Endodermal cell (in vitro differentiated cells): ENCODE results near the gene KIAA1328. TPM values are rescaled to one million over a fixed set of nuclear protein-coding genes. Genes with fewer than 3 reads are reported as not detected.
A peak's percentile ranks its signal among the peaks of the same experiment; 100 is the strongest.

Experiments
- DNase-seq: peaks from one replicate; pipeline ENCODE4 v3.0.0-alpha.2; 2017
- H3K27ac ChIP-seq: 2 replicates; pipeline ENCODE4 v1.5.1; 2013; ENCODE audit warnings: mild to moderate bottlenecking, low read depth, low read length, moderate library complexity
- H3K27me3 ChIP-seq: 2 replicates; pipeline ENCODE4 v1.6.1; 2013; ENCODE audit warnings: mild to moderate bottlenecking, low read length, moderate library complexity; ENCODE audit not compliant: insufficient read depth, control insufficient read depth, poor library complexity, severe bottlenecking
- H3K36me3 ChIP-seq: 2 replicates; pipeline ENCODE4 v1.7.0; 2013; ENCODE audit warnings: mild to moderate bottlenecking, low read length, moderate library complexity; ENCODE audit not compliant: control insufficient read depth, insufficient read depth
- H3K4me1 ChIP-seq: one replicate; pipeline ENCODE4 v1.7.0; 2013; ENCODE audit warnings: low read length; ENCODE audit not compliant: control insufficient read depth, insufficient read depth
- H3K4me3 ChIP-seq: 2 replicates; pipeline ENCODE4 v1.5.1; 2013; ENCODE audit warnings: mild to moderate bottlenecking, low read length, moderate library complexity
- H3K9ac ChIP-seq: 2 replicates; pipeline ENCODE4 v1.6.1; 2013; ENCODE audit warnings: mild to moderate bottlenecking, low read length, moderate library complexity; ENCODE audit not compliant: poor library complexity, severe bottlenecking; ENCODE audit errors: extremely low read depth
- H3K9me3 ChIP-seq: 2 replicates; pipeline ENCODE4 v1.6.1; 2013; ENCODE audit warnings: mild to moderate bottlenecking, low read length, moderate library complexity; ENCODE audit not compliant: control insufficient read depth
- H3K27ac Mint-ChIP-seq: 2 replicates; pipeline ENCODE4 v1.8.0; 2020; ENCODE audit warnings: mixed read lengths
- H3K27me3 Mint-ChIP-seq: 2 replicates; pipeline ENCODE4 v1.8.0; 2021; ENCODE audit warnings: mild to moderate bottlenecking, mixed read lengths; ENCODE audit not compliant: insufficient read depth
- H3K36me3 Mint-ChIP-seq: 2 replicates; pipeline ENCODE4 v1.8.0; 2020; ENCODE audit warnings: low read depth, mixed read lengths
- H3K4me1 Mint-ChIP-seq: 2 replicates; pipeline ENCODE4 v1.8.0; 2020; ENCODE audit warnings: mixed read lengths
- H3K4me3 Mint-ChIP-seq: 2 replicates; pipeline ENCODE4 v1.8.0; 2020; ENCODE audit warnings: mild to moderate bottlenecking, moderate library complexity, mixed read lengths
- H3K9me3 Mint-ChIP-seq: 2 replicates; pipeline ENCODE4 v1.8.0; 2020; ENCODE audit warnings: mild to moderate bottlenecking, mixed read lengths
- WGBS, 2 experiments: methylation state at CpG; one replicate each; pipeline versions ENCODE4 v1.1.5 to v1.1.7; 2013; ENCODE audit warnings: missing lambda C conversion rate in 2 of 2, mixed read lengths in 1 of 2; ENCODE audit not compliant: insufficient coverage in 1 of 2, insufficient read length in 1 of 2; 5-methylcytosine and 5-hydroxymethylcytosine counted together
- total RNA-seq, 2 donors: library from RNA; stranded (reverse); fragmentation: NEBNext Ultra II Directional in 1 of 2; extraction: Animal tissue kit (Norgen Biotek cat#: 25700) in 1 of 2; gene quantifications; 2 replicates in 1 of 2; 3 replicates in 1 of 2; pipeline ENCODE4 v1.2.1, GENCODE V29; 2021
- TF ChIP-seq, protein P1 (sequence below): fragments of 200-600 bp; sonication (generic); conservative IDR thresholded peaks from 2 replicates; pipeline ENCODE4 v1.5.0; 2021; ENCODE audit warnings: antibody characterized with exemption, mild to moderate bottlenecking

The KIAA1328 gene
- total RNA-seq, 2 donors from 2014 or later: 7.6 to 8.4 TPM

DNA sequence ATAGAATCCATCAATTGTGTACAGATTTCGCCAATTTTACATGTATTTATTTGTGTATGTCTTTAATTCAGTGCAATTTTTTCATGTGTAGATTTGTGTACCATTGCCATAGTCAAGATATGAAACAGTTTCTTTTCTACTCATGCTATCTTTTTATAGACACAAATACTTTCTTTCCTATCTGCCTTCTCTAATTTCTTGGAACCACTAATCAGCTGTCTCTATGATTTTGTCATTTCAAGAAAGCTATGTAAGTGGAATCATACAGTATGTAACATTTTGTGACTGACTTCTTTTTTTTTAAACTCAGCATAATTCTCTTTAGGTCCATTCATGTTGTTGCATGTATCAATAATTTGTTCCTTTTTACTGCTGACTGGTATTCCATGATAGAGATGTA, 33.3 kb downstream of the KIAA1328 start:
- H3K4me3 ChIP-seq: no peak overlapping the region
- no peaks in the 10 kb centered on the region for H3K4me1 ChIP-seq
- TF ChIP-seq, protein P1, sequence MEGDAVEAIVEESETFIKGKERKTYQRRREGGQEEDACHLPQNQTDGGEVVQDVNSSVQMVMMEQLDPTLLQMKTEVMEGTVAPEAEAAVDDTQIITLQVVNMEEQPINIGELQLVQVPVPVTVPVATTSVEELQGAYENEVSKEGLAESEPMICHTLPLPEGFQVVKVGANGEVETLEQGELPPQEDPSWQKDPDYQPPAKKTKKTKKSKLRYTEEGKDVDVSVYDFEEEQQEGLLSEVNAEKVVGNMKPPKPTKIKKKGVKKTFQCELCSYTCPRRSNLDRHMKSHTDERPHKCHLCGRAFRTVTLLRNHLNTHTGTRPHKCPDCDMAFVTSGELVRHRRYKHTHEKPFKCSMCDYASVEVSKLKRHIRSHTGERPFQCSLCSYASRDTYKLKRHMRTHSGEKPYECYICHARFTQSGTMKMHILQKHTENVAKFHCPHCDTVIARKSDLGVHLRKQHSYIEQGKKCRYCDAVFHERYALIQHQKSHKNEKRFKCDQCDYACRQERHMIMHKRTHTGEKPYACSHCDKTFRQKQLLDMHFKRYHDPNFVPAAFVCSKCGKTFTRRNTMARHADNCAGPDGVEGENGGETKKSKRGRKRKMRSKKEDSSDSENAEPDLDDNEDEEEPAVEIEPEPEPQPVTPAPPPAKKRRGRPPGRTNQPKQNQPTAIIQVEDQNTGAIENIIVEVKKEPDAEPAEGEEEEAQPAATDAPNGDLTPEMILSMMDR: no peak
- H3K9me3 ChIP-seq: no peaks in the 10 kb centered on the region
- no peak overlapping the region for H3K27ac ChIP-seq
- no peak overlapping the region for H3K9ac ChIP-seq
- Mint-ChIP-seq H3K27ac (no peak overlapping the region), H3K9me3 (no peaks in the 10 kb centered on the region), H3K4me1 (peaks cover under 1% of the 10 kb centered on the region), H3K36me3 (no peaks in the 10 kb centered on the region), H3K27me3 (no peaks in the 10 kb centered on the region), H3K4me3 (no peak overlapping the region)
- 100% methylated on average over 1 of the region's 1 CpG; no CpG with 5 or more reads in 1 of the 2 experiments for WGBS, 2 experiments
- no peak for DNase-seq
- H3K36me3 ChIP-seq: no peaks in the 10 kb centered on the region
- H3K27me3 ChIP-seq: no peaks in the 10 kb centered on the region

GRCh38 chr18:36867056-36867455, 38.1 kb downstream of the KIAA1328 start:
- TF ChIP-seq, protein P1: no peak
- DNase-seq: no peak
- Mint-ChIP-seq H3K36me3 (no peaks in the 10 kb centered on the region), H3K4me1 (peaks cover 3% of the 10 kb centered on the region), H3K27me3 (no peaks in the 10 kb centered on the region), H3K27ac (no peak overlapping the region), H3K4me3 (no peak overlapping the region), H3K9me3 (no peaks in the 10 kb centered on the region)
- no peak overlapping the region for H3K27ac ChIP-seq
- WGBS, 2 experiments: 88% methylated on average over 1 of the region's 1 CpG; no CpG with 5 or more reads in 1 of the 2 experiments
- no peaks in the 10 kb centered on the region for H3K27me3 ChIP-seq
- H3K9me3 ChIP-seq: no peaks in the 10 kb centered on the region
- no peaks in the 10 kb centered on the region for H3K36me3 ChIP-seq
- H3K4me3 ChIP-seq: no peak overlapping the region
- H3K4me1 ChIP-seq: no peaks in the 10 kb centered on the region
- no peak overlapping the region for H3K9ac ChIP-seq

DNA sequence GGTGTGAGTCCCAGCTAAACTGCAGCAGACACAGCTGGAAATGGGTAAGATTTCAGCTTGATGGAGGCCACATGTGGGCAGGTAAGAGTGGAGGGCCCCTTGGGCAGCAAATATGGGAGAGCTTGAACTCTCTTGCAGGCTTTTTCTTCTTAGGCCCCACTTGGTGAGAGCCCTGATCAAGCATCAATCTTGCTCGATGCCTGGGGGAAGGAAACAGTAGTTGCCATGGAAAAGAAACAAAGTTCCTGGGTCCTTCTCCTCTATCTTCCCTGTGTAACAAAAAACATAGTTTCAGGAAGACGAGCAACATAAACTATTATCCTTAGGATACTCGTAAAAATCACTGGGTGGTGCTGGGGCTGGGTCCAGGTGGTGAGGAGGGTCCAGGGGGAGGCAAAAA, 42.9 kb downstream of the KIAA1328 start:
- no peak overlapping the region for H3K4me3 ChIP-seq
- no peaks in the 10 kb centered on the region for H3K4me1 ChIP-seq
- TF ChIP-seq, protein P1: no peak
- no peaks in the 10 kb centered on the region for H3K27me3 ChIP-seq
- H3K9me3 Mint-ChIP-seq: peaks cover 13% of the 10 kb centered on the region
- no peak overlapping the region for H3K4me3 Mint-ChIP-seq
- no peaks in the 10 kb centered on the region for H3K9me3 ChIP-seq
- no peak overlapping the region for H3K9ac ChIP-seq
- no peaks in the 10 kb centered on the region for H3K36me3 ChIP-seq
- H3K27ac Mint-ChIP-seq: no peak overlapping the region
- WGBS, 2 experiments: 97 to 100% methylated on average over 3 of the region's 3 CpGs
- no peaks in the 10 kb centered on the region for H3K27me3 Mint-ChIP-seq
- H3K36me3 Mint-ChIP-seq: peaks cover 8% of the 10 kb centered on the region
- no peak overlapping the region for H3K27ac ChIP-seq
- peaks cover 3% of the 10 kb centered on the region for H3K4me1 Mint-ChIP-seq
- DNase-seq: peak; percentile 37
